Subcutaneous preadipocyte (primary cell): ENCODE measurements around the gene ARHGAP10. TPM values are rescaled to one million over a fixed set of nuclear protein-coding genes. Genes with fewer than 3 reads are reported as not detected.

Experiments
- small RNA-seq: library from RNA; depleted of rRNA; stranded (forward); fragments of <200 nt; gene quantifications from one replicate; pipeline ENCODE3, GENCODE V24; 2012
- total RNA-seq: library from RNA; depleted of rRNA; stranded (reverse); fragments of >200 nt; gene quantifications from 2 replicates; pipeline ENCODE4 v1.2.3, GENCODE V29; 2012

Gene ARHGAP10, protein sequence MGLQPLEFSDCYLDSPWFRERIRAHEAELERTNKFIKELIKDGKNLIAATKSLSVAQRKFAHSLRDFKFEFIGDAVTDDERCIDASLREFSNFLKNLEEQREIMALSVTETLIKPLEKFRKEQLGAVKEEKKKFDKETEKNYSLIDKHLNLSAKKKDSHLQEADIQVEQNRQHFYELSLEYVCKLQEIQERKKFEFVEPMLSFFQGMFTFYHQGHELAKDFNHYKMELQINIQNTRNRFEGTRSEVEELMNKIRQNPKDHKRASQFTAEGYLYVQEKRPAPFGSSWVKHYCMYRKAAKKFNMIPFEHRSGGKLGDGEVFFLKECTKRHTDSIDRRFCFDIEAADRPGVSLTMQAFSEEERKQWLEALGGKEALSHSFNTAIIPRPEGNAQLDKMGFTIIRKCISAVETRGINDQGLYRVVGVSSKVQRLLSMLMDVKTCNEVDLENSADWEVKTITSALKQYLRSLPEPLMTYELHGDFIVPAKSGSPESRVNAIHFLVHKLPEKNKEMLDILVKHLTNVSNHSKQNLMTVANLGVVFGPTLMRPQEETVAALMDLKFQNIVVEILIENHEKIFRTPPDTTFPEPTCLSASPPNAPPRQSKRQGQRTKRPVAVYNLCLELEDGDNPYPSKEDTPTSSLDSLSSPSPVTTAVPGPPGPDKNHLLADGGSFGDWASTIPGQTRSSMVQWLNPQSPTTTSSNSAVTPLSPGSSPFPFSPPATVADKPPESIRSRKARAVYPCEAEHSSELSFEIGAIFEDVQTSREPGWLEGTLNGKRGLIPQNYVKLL
- 33.8 and 45.7 TPM in 2 replicates for total RNA-seq

DNA sequence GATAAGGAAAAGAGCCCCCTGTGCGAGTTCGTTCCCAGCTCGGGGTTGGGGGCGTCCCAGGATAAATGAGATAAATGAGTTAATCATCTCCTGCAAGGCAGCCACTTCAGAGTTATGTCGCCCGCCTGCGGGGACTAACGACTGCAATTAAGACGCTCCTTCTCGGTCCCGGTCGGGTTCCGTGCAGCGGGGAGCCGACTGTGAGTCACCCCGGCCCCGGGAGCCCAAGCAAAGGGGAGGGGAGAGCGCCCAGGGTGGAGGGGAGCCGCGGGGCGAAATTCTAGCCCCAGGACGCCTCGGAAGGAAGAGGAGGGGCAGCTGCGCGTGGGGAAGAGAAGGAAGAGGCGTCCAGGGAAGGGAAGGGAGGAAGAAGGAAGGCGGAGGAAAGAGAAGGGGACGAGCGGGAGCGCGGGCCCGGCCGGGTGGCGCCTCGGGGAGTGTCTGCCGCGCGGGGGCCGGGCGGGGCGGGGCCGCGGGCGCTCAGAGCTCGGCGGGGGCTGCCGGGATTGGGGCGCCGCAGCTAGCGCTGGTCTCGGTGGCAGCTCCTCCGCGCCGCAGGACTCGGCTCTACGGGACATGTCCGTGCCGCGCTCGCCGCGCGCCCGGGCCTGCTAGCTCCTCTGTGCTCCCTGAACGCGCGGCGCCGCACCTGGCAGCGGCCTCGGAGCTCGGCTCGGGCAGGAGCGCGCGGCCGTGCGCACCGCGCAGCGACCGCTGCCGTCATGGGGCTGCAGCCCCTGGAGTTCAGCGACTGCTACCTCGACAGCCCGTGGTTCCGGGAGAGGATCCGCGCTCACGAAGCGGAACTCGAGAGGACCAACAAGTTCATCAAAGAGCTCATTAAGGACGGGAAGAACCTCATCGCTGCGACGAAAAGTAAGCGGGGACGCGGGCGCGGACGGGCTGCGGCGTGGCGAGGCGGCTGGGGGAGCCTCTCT is at the start of gene ARHGAP10:
ARHGAP10 (plus strand) TSS at position 509 of the 938 bp plus-strand sequence; CDS start at position 723, 214 bp downstream.

DNA sequence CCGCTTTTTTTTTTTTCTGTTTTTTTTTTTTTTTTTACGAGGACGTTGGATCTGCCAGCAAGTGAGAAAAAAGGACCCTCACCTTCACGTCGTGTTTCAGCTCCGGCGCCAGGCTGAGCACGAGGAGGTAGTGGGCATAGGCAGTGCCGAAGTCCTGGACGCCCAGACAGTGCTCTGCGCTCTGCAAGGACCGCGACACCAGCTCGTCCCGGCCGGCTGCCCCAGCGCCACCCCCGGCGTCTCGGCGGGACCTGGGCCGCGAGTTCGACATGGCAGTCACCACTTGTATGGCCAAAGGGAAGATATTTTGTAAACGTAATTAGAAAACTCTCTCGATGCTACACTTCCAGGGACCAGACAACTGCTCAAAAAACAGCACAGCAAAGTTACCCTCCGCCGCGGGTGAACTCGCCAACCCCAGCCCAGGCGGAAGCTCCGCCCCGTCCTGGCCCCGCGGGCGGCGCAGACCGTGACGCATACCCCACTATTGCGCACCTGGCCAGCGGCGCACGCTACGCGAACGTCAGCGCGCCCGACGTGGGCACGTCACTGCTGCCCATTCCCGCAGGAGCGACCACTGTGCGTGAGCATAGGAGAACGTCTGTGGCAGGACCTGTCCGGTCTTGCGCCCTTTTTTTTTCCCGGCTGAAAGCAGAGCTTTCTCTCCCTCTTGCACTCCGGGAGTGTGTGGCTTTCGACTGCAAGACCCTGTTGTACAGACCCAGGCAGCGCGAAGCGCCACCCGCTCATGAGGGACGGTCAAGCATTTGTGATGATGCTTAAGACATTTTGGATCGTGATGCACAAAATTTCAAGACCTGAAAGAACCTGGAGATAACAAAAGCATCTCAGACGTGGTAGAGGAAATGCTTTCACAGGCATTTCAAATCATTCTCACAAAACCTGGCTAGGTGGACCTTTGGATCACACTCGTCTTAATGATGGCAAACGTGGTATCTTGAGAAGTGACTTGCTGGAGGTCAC is 47.9 kb upstream of the ARHGAP10 start, which contains the start of gene PRMT9:
PRMT9 (minus strand) TSS at position 447 of the 984 bp plus-strand sequence; CDS start at position 271, 176 bp downstream.

Small RNAs within 50 kb of the gene (small RNA-seq; reads per million reads assigned to genes)
- 0.98 reads per million, percentile 57 among the genes with 10 or more reads in this experiment for gene MIR4799
- not detected for gene RN7SL254P
- gene RNA5SP165: not detected

Other genes starting within 250 kb of the ARHGAP10 start
- 29.7 and 30.9 TPM in 2 replicates for gene TMEM184C, start 114.7 kb upstream of the ARHGAP10 start, total RNA-seq
- gene PRMT9, start 47.9 kb upstream of the ARHGAP10 start, total RNA-seq: 8.5 and 10.4 TPM in 2 replicates